ENCODE measurements around the gene TADA3.
A peak's percentile ranks its signal among the peaks of the same experiment; 100 is the strongest.

TADA3 gene

DNA sequence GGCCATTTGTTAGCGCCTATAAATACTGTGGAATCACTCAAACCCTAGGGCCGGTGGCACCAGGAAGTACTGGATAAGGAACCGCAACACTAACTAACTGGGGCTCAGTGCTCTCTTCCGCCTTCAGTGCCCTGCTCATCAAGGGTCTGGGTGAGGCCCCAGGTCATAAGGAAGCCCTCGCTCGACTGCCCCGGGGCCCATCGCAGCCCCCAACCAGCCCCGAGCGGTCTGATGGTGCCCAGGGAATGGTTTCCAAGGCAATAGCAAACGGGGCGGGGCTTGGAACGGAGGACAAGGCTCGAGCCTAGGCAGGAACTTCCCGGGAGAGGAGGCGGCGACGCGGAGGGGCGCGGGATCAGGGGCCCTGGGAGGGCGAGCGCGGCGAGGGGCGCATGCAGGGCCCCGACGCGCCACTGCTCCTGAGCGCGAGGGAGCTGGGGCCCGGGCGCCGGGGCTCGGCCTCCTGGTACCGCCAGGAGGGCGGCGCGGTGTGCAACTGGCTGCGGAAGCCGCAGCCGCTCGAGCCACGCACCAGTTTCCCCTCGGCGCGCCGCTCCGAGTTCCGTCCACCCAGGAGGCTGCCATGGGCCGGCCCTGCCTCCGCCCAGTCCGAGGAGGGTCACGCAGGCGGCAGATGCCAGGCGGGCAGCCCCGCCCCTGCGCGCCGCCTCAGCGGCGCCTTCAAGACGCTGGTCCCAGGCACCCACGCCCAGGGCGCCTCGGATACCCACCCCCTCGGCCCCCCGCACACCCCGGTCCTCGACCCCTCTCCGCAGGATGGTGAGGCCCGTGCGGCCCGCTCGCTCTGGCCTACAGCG lies 17.6 kb upstream of the TADA3 start, which contains the start of gene TTLL3:
Gene TTLL3 (plus strand): TSS at position 648 of the 818 bp plus-strand sequence. CDS start 400 bp downstream, outside the sequence.
- DNase-seq (ENCODE audit: insufficient read length, low spot score), result peak; percentile 68
- TF ChIP-seq, protein P1, sequence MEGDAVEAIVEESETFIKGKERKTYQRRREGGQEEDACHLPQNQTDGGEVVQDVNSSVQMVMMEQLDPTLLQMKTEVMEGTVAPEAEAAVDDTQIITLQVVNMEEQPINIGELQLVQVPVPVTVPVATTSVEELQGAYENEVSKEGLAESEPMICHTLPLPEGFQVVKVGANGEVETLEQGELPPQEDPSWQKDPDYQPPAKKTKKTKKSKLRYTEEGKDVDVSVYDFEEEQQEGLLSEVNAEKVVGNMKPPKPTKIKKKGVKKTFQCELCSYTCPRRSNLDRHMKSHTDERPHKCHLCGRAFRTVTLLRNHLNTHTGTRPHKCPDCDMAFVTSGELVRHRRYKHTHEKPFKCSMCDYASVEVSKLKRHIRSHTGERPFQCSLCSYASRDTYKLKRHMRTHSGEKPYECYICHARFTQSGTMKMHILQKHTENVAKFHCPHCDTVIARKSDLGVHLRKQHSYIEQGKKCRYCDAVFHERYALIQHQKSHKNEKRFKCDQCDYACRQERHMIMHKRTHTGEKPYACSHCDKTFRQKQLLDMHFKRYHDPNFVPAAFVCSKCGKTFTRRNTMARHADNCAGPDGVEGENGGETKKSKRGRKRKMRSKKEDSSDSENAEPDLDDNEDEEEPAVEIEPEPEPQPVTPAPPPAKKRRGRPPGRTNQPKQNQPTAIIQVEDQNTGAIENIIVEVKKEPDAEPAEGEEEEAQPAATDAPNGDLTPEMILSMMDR (IDR thresholded peaks at IDR 0.05; ENCODE audit: insufficient read depth, missing control alignments), result no peak
- no peak for FAIRE-seq

DNA sequence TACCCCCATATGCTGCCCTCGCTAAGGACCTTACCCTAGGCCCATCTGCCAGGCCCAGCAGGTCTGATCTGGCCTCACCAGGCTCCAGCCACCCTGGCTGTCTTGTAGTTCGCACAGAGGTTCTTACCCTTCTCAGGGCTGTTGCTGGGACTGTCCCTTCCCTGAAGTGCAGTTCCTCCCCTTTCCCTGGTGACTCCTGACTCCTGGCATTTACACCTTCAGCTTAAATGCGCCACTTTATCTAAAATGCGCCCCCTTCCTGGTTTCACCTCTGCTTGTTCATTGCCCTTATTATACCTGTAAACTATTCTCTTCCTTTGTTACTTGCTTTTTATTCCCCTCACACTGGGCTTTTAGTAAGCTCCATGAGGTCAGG lies 17.0 kb upstream of the TADA3 start:
- TF ChIP-seq, protein P1 (IDR thresholded peaks at IDR 0.05; ENCODE audit: insufficient read depth, missing control alignments), result no peak
- FAIRE-seq, result no peak
- no peak for DNase-seq (ENCODE audit: insufficient read length, low spot score)

DNA sequence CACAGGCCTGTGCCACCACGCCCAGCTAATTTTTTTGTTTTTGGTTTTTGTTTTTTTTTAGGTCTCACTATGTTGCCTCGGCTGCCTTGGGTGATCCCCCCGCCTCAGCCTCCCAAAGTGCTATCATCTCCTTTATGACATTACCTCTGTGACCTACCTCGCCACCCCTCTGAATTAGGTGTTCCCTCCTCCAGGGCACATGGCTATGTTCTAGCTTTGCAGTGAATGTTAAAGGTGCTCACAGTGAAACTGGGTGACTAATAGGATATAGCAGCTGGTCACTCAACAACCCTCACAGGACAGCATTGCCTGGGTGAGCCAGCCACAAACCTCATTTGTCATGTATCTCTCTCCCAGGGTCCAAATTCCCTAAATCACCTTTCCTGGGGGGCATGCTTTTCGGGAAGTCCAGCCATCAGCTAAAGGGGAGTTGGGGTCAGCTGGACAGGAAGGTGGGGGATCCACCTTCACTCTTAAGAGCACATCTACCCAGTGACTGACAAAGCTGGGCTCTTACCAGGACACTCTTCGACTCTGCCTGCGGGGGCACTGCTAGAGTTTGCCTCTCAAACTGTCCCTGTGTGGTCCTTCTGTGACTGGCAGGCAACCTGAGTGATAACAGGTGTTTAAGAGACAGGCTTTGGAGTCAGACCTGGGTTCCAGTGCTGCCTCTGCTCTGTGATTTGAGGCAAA lies 16.2 kb upstream of the TADA3 start:
- TF ChIP-seq, protein P1 (IDR thresholded peaks at IDR 0.05; ENCODE audit: insufficient read depth, missing control alignments), result peak; percentile 8
- FAIRE-seq (no peak), DNase-seq (ENCODE audit: insufficient read length, low spot score) (no peak)

DNA sequence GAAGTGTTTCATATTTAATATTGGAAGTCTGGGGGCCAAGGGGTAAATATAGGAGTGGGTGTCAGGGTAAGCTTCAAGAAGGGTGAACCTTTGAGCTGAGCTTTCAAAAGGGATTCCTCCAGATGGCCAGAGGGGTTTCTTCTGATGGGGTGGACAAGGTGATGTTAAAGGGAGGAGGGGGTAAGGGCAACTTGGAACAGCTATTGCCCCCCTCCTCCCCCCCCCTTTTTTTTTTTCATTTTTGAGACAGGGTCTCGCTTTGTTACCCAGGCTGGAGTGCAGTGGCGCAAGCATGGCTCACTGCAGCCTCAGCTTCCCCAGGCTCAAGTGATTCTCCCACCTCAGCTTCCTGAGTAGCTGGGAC lies 15.7 kb upstream of the TADA3 start:
- TF ChIP-seq, protein P1 (IDR thresholded peaks at IDR 0.05; ENCODE audit: insufficient read depth, missing control alignments), result no peak
- no peak for FAIRE-seq
- no peak for DNase-seq (ENCODE audit: insufficient read length, low spot score)

DNA sequence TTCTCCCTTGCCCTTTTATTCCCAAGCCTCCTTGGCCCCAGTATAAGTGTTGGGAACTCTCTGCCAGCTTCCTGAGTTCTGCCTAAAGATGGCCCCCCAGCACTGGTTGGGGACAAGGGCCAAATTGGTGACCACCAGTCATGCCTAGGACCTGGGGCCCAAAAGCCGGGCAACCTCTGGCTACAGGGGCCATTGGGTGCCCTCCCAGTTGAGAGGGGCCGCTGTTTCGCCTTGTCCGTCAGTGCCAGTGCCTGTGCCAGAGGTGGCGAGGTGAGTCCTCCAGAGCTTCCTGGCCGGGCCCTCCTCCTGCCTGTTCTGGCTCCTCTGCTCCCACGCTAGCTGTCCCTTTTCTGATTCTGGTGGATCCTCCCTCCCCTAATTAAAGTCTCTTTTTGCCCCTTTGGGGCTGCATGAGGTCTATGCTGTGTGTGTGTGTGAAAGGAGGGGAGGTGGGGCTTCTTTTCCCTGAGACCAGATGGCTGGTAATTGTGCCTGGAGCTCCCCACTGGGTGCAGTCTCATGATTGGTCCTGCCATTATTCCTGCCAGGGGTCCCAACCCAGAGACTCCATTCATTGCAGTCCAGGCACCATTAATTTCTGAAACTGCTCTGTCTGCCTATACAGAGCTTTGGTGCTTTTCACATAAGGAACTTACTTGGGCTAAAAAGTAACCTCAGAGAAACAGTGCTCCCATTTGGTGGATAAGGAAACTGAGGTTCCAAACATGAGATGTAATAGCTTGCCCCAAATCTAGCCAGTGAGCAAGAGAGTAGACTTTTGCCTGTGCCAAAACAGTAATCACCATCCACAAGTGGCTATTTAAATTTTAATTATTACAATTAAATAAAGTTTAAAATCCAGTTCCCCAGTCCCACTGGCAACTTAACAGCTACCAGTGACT lies 14.7 kb upstream of the TADA3 start:
- no peak for DNase-seq (ENCODE audit: insufficient read length, low spot score)
- no peak for FAIRE-seq
- TF ChIP-seq, protein P1 (IDR thresholded peaks at IDR 0.05; ENCODE audit: insufficient read depth, missing control alignments), result no peak

DNA sequence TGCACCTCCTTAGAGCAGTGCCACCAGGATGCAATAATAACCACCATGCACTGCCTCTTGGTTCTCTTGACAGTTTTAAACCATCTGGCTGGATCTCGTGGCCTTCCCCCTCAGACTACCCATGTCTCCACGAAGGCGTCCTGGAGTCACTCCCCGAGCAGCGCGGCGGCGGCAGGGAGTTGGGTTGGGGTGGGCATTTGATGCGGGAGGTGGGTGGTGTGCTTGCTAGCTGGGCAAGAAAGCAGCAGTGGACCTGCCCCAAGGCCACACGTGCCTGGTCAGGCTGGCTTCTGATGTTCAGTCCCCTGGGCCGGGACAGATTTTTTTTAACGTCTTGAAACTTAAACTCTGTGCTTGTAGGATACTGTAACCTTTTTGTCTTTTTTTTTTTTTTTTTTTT lies 13.9 kb upstream of the TADA3 start:
- DNase-seq (ENCODE audit: insufficient read length, low spot score), result no peak
- TF ChIP-seq, protein P1 (IDR thresholded peaks at IDR 0.05; ENCODE audit: insufficient read depth, missing control alignments), result no peak
- no peak for FAIRE-seq

Data from D721Med (cell line).